ENCODE measurements around the gene ERVFRD-1. TPM values are rescaled to one million over a fixed set of nuclear protein-coding genes. Genes with fewer than 3 reads are reported as not detected.

The ERVFRD-1 gene
- polyA plus RNA-seq, 1 donor from 2014 or later = not detected

DNA sequence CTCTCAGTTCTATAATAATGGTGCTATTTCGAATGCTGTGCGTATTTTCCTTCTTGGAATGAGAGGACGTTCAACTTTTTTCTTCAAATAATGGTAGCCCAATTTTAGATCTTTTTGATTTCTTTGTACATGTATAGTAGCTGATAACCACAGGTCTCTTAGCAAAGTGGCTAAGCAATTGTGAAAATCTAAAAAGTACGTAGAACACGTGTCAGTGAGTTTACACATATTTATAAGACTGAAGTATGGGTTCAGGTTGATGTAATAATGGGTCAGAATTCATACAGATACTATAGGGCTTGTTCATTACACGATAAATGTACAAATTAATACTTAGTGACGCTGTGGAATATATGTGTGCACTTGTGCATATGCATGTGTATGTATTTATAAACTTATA lies 16.6 kb downstream of the ERVFRD-1 start:
- Histone ChIP-seq H3K27me3 (ENCODE audit: insufficient read depth, low read depth, low read length) (no peaks in the 10 kb centered on the region), H3K4me3 (ENCODE audit: low read length) (peak overlapping the region; percentile 97), H3K9ac (ENCODE audit: low read length) (peak overlapping the region; percentile 93), H3K9me3 (ENCODE audit: low read length) (no peaks in the 10 kb centered on the region), H3K4me2 (ENCODE audit: low read length) (peak overlapping the region; percentile 96), H3K79me2 (replicated peaks; ENCODE audit: insufficient read depth, low read length) (peaks cover 24% of the 10 kb centered on the region), H3K36me3 (ENCODE audit: insufficient read depth, low read length) (no peaks in the 10 kb centered on the region), H3K27ac (ENCODE audit: low read length) (no peak overlapping the region), H3F3A (ENCODE audit: insufficient read depth, low read length, poor library complexity, severe bottlenecking) (peaks cover 9% of the 10 kb centered on the region), H3K9me2 (ENCODE audit: insufficient read depth, low read length) (no peaks in the 10 kb centered on the region), H4K20me1 (ENCODE audit: insufficient read depth) (no peaks in the 10 kb centered on the region), H2AFZ (ENCODE audit: low read depth, low read length) (no peak overlapping the region)
- TF ChIP-seq EZH2 (IDR thresholded peaks at IDR 0.05; ENCODE audit: borderline replicate concordance, insufficient read depth, low read length, poor library complexity, severe bottlenecking) (no peak), SMC3 (conservative IDR thresholded peaks at IDR 0.05; ENCODE audit: poor library complexity) (no peak), EP300 (conservative IDR thresholded peaks at IDR 0.05; ENCODE audit: poor library complexity, severe bottlenecking) (no peak), TAF1 (IDR thresholded peaks at IDR 0.05; ENCODE audit: low read depth) (no peak), MXI1 (conservative IDR thresholded peaks at IDR 0.05; ENCODE audit: poor library complexity, severe bottlenecking) (no peak), RAD21 (conservative IDR thresholded peaks at IDR 0.05) (no peak), POLR2AphosphoS5 (IDR thresholded peaks at IDR 0.05) (no peak)
- TF ChIP-seq, protein P1, sequence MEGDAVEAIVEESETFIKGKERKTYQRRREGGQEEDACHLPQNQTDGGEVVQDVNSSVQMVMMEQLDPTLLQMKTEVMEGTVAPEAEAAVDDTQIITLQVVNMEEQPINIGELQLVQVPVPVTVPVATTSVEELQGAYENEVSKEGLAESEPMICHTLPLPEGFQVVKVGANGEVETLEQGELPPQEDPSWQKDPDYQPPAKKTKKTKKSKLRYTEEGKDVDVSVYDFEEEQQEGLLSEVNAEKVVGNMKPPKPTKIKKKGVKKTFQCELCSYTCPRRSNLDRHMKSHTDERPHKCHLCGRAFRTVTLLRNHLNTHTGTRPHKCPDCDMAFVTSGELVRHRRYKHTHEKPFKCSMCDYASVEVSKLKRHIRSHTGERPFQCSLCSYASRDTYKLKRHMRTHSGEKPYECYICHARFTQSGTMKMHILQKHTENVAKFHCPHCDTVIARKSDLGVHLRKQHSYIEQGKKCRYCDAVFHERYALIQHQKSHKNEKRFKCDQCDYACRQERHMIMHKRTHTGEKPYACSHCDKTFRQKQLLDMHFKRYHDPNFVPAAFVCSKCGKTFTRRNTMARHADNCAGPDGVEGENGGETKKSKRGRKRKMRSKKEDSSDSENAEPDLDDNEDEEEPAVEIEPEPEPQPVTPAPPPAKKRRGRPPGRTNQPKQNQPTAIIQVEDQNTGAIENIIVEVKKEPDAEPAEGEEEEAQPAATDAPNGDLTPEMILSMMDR (IDR thresholded peaks at IDR 0.05; ENCODE audit: poor library complexity, severe bottlenecking) = no peak
- TF ChIP-seq, protein P2, sequence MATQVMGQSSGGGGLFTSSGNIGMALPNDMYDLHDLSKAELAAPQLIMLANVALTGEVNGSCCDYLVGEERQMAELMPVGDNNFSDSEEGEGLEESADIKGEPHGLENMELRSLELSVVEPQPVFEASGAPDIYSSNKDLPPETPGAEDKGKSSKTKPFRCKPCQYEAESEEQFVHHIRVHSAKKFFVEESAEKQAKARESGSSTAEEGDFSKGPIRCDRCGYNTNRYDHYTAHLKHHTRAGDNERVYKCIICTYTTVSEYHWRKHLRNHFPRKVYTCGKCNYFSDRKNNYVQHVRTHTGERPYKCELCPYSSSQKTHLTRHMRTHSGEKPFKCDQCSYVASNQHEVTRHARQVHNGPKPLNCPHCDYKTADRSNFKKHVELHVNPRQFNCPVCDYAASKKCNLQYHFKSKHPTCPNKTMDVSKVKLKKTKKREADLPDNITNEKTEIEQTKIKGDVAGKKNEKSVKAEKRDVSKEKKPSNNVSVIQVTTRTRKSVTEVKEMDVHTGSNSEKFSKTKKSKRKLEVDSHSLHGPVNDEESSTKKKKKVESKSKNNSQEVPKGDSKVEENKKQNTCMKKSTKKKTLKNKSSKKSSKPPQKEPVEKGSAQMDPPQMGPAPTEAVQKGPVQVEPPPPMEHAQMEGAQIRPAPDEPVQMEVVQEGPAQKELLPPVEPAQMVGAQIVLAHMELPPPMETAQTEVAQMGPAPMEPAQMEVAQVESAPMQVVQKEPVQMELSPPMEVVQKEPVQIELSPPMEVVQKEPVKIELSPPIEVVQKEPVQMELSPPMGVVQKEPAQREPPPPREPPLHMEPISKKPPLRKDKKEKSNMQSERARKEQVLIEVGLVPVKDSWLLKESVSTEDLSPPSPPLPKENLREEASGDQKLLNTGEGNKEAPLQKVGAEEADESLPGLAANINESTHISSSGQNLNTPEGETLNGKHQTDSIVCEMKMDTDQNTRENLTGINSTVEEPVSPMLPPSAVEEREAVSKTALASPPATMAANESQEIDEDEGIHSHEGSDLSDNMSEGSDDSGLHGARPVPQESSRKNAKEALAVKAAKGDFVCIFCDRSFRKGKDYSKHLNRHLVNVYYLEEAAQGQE (IDR thresholded peaks at IDR 0.05; ENCODE audit: borderline replicate concordance) = no peak

DNA sequence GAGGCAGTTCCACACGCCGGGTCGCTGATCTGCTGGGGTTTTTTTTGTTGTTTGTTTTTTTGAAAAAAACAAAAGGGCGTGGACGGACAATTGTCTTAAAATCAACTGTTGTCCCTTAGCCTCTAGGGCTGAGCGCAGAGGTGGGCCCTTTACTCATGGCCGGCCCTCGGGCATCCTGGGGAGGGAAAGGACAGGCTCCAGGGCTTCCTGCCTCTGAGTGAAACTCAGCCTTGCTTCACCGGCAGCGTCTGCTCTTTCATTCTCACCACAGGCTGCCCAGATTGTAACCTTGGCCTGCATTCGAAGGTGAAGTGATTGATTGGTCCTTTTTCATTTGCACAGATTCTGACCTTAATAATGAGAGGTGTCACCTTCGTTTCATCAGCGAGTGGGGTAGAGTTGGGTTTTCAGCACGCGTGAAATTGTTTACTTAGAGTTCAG lies 17.1 kb downstream of the ERVFRD-1 start:
- peaks cover 9% of the 10 kb centered on the region for H3F3A ChIP-seq (ENCODE audit: insufficient read depth, low read length, poor library complexity, severe bottlenecking)
- H3K27me3 ChIP-seq (ENCODE audit: insufficient read depth, low read depth, low read length) = no peaks in the 10 kb centered on the region
- H3K36me3 ChIP-seq (ENCODE audit: insufficient read depth, low read length) = no peaks in the 10 kb centered on the region
- no peaks in the 10 kb centered on the region for H4K20me1 ChIP-seq (ENCODE audit: insufficient read depth)
- H3K9ac ChIP-seq (ENCODE audit: low read length) = peak overlapping the region; percentile 93
- no peaks in the 10 kb centered on the region for H3K9me2 ChIP-seq (ENCODE audit: insufficient read depth, low read length)
- peak overlapping the region; percentile 96 for H3K4me2 ChIP-seq (ENCODE audit: low read length)
- no peak for TF ChIP-seq RAD21 (conservative IDR thresholded peaks at IDR 0.05)
- TF ChIP-seq, protein P2 (IDR thresholded peaks at IDR 0.05; ENCODE audit: borderline replicate concordance) = no peak
- no peak for TF ChIP-seq EP300 (conservative IDR thresholded peaks at IDR 0.05; ENCODE audit: poor library complexity, severe bottlenecking)
- TF ChIP-seq SMC3 (conservative IDR thresholded peaks at IDR 0.05; ENCODE audit: poor library complexity) = no peak
- no peak for TF ChIP-seq MXI1 (conservative IDR thresholded peaks at IDR 0.05; ENCODE audit: poor library complexity, severe bottlenecking)
- TF ChIP-seq, protein P1 (IDR thresholded peaks at IDR 0.05; ENCODE audit: poor library complexity, severe bottlenecking) = no peak
- TF ChIP-seq EZH2 (IDR thresholded peaks at IDR 0.05; ENCODE audit: borderline replicate concordance, insufficient read depth, low read length, poor library complexity, severe bottlenecking) = no peak
- H3K27ac ChIP-seq (ENCODE audit: low read length) = peak overlapping the region; percentile 48
- no peaks in the 10 kb centered on the region for H3K9me3 ChIP-seq (ENCODE audit: low read length)
- H3K79me2 ChIP-seq (replicated peaks; ENCODE audit: insufficient read depth, low read length) = peaks cover 24% of the 10 kb centered on the region
- H2AFZ ChIP-seq (ENCODE audit: low read depth, low read length) = peak overlapping the region; percentile 46
- peak overlapping the region; percentile 97 for H3K4me3 ChIP-seq (ENCODE audit: low read length)
